Uterus (tissue), 4 donors: ENCODE data around the gene TARBP2. TPM values are rescaled to one million over a fixed set of nuclear protein-coding genes. Genes with fewer than 3 reads are reported as not detected.

Experiments
- DNase-seq, 2 donors: peaks; one replicate each; pipeline ENCODE4 v3.0.0-alpha.2; 2019 to 2020
- H3K27ac ChIP-seq, 2 donors: fragments of 200-600 bp; sonication (generic); 1 replicate in 1 of 2; 2 replicates in 1 of 2; pipeline ENCODE4 v1.5.1; 2016 to 2018
- H3K27me3 ChIP-seq, 2 donors: fragments of 200-600 bp; sonication (generic); one replicate each; pipeline ENCODE4 v1.5.1; 2018 to 2019; ENCODE audit warnings: control low read depth in 1 of 2
- H3K36me3 ChIP-seq, 2 donors: fragments of 200-600 bp; sonication (generic); one replicate each; pipeline ENCODE4 v1.5.1; 2019; ENCODE audit warnings: control low read depth in 1 of 2
- H3K4me1 ChIP-seq, 2 donors: fragments of 200-600 bp; sonication (generic); one replicate each; pipeline ENCODE4 v1.5.1; 2018 to 2019; ENCODE audit warnings: control low read depth in 1 of 2
- H3K4me3 ChIP-seq, 2 donors: fragments of 200-600 bp; sonication (generic); 1 replicate in 1 of 2; 2 replicates in 1 of 2; pipeline ENCODE4 v1.5.1; 2018 to 2019; ENCODE audit warnings: mild to moderate bottlenecking in 1 of 2
- H3K9me3 ChIP-seq, 2 donors: fragments of 200-600 bp; sonication (generic); one replicate each; pipeline ENCODE4 v1.5.1; 2019; ENCODE audit warnings: control low read depth in 1 of 2
- POLR2A ChIP-seq, 2 donors: fragments of 450-650 bp; IDR thresholded peaks; one replicate each; pipeline ENCODE4 v1.6.1; 2016; ENCODE audit warnings: antibody characterized with exemption in 2 of 2, mild to moderate bottlenecking in 1 of 2, moderate library complexity in 1 of 2
- intact Hi-C: fragments of 100-400 bp; cut with DNase I; formaldehyde crosslinking; loops from one replicate; pipeline ENCODE4 v1.15.1; 2023; ENCODE audit warnings: low total_unique reads
- total RNA-seq, 4 donors: library from RNA; depleted of rRNA in 3 of 4; stranded (reverse); fragments of >200 nt in 3 of 4; gene quantifications; one replicate each; pipeline versions ENCODE4 v1.1.0 to v1.2.4, GENCODE V29; 2014 to 2023
- TF ChIP-seq, protein P1 (sequence below), 4 experiments: fragments of 200-600 bp in 2 of 4; fragments of 450-650 bp in 2 of 4; sonication (generic) in 2 of 4; IDR thresholded peaks; one replicate each; pipeline ENCODE4 v1.5.1; 2016 to 2019; ENCODE audit warnings: antibody characterized with exemption in 4 of 4, mild to moderate bottlenecking in 2 of 4, moderate library complexity in 1 of 4
- donor health status: DM: yes; HTN: yes; CAD: no.

The TARBP2 gene
- total RNA-seq, 4 donors from 2014 or later: 6.7 to 33.2 (median 19.0) TPM

DNA sequence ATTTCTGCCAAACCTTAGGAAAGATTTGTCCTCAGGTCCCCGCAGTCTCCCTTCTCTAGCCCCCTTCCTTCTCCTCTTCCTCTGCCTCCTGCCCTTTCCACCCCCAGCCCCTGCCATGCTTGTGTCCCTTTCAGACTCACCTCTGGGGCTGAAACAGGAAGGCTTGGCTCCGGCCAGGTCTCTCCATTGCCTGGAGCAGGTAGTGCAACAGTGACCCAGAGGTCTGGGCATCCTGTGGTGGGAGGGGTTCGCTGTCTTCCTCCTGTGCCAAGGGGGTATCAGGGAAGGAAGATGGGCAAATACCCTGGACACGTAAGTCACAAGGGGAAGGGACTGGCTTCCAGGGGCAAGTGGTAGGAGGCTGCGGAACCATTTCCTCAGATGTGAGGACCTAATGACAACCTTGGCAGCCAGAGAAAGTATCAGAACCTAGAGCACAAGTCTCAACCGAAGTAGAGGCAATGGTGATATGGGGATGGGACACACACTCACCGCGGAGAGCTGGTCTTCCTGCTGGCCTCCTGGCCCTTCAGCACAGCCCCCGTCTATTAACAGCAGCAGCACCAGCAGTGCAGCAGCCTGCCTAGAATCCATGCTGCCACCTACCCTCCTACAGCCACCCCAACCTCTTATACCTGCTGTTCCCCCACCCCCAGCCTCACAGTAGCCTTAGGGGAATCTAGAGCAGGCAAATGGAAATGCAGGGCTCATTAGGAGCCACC lies 6.0 kb downstream of the TARBP2 start, which contains the start of gene NPFF:
Gene NPFF (minus strand): TSS at position 604 of the 722 bp plus-strand sequence. CDS start 10 bp downstream, at position 594.
- H3K27ac ChIP-seq: no peak within 1 kb of the TSS
- peaks cover 0 to 19% of the 10 kb centered on the region in 2 donors for H3K4me1 ChIP-seq
- TF ChIP-seq, protein P1, sequence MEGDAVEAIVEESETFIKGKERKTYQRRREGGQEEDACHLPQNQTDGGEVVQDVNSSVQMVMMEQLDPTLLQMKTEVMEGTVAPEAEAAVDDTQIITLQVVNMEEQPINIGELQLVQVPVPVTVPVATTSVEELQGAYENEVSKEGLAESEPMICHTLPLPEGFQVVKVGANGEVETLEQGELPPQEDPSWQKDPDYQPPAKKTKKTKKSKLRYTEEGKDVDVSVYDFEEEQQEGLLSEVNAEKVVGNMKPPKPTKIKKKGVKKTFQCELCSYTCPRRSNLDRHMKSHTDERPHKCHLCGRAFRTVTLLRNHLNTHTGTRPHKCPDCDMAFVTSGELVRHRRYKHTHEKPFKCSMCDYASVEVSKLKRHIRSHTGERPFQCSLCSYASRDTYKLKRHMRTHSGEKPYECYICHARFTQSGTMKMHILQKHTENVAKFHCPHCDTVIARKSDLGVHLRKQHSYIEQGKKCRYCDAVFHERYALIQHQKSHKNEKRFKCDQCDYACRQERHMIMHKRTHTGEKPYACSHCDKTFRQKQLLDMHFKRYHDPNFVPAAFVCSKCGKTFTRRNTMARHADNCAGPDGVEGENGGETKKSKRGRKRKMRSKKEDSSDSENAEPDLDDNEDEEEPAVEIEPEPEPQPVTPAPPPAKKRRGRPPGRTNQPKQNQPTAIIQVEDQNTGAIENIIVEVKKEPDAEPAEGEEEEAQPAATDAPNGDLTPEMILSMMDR (IDR thresholded peaks at IDR 0.05): no peak
- no peak for TF ChIP-seq POLR2A (IDR thresholded peaks at IDR 0.05)
- no peaks in the 10 kb centered on the region for H3K36me3 ChIP-seq
- intact Hi-C loops: loop anchor here (2.0 to 10.0 kb wide), 2 partner anchors 52 to 154 kb away; partner anchors contain the start of gene PCBP2
- no peak for DNase-seq
- H3K4me3 ChIP-seq: no peak within 1 kb of the TSS
- no peaks in the 10 kb centered on the region for H3K9me3 ChIP-seq
- H3K27me3 ChIP-seq: no peaks in the 10 kb centered on the region

DNA sequence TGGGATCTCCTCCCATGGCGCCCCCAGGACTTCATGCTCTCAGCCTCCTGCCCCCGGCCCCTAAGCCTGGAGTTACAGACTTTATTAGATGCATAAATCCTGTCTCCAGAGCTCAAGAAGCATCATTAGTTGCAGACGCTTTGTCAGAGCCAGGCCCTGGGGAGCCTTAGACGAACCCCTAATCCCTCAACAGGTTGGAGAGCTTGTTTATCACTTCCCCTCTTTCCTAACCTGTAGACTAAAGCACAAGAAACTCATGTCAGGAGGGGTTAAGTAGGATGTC lies 6.5 kb downstream of the TARBP2 start:
- H3K4me3 ChIP-seq: no peak overlapping the region
- no peak for DNase-seq
- no peak for TF ChIP-seq POLR2A (IDR thresholded peaks at IDR 0.05)
- TF ChIP-seq, protein P1 (IDR thresholded peaks at IDR 0.05): no peak
- peaks cover 0 to 19% of the 10 kb centered on the region in 2 donors for H3K4me1 ChIP-seq
- intact Hi-C loops: loop anchor here (2.0 to 10.0 kb wide), 2 partner anchors 53 to 155 kb away; partner anchors contain the start of gene PCBP2
- no peaks in the 10 kb centered on the region for H3K27me3 ChIP-seq
- no peaks in the 10 kb centered on the region for H3K9me3 ChIP-seq
- H3K36me3 ChIP-seq: no peaks in the 10 kb centered on the region
- no peak overlapping the region for H3K27ac ChIP-seq

DNA sequence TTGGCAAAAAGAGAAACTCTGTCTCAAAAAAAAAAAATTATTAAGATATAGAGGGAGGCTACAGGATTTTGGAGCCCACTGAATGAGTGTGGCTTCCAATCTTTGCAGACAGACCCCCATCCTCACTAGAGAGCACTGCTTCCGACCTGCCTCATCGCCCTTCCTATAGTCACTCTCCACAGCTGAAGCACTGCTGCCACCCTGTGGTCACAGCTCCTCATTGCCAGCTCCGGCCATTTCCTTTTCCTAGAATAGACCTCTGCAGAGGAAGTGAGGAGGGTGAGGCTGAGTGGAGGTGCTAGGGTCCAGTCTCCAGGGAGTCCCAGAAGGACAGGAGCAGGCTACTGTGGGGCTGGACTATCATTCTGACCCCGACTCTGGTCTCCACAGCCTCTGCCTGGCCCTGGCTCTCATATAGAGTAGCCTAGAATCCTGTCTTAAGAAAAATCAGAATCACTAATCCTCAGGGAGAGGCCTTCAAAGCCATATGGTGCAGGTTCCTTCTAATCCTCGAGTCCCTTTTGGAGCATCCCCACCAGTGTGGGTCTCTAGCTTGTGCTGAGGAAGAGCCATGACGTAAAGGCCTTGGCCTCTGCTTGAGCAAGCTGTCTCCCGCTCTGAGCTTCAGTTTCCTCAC lies 7.6 kb downstream of the TARBP2 start:
- TF ChIP-seq, protein P1 (IDR thresholded peaks at IDR 0.05): peak; percentile 85 to 95 (median 94)
- TF ChIP-seq POLR2A (IDR thresholded peaks at IDR 0.05): no peak
- H3K27ac ChIP-seq: peak overlapping the region; percentile 14 to 45
- H3K9me3 ChIP-seq: no peaks in the 10 kb centered on the region
- DNase-seq: peak; percentile 84 to 86
- H3K4me3 ChIP-seq: no peak overlapping the region
- peaks cover 0 to 12% of the 10 kb centered on the region in 2 donors for H3K4me1 ChIP-seq
- H3K36me3 ChIP-seq: no peaks in the 10 kb centered on the region
- intact Hi-C loops: loop anchor here (10.0 kb wide), 1 partner anchor 54 kb away; the partner anchor contains the start of gene PCBP2
- no peaks in the 10 kb centered on the region for H3K27me3 ChIP-seq

DNA sequence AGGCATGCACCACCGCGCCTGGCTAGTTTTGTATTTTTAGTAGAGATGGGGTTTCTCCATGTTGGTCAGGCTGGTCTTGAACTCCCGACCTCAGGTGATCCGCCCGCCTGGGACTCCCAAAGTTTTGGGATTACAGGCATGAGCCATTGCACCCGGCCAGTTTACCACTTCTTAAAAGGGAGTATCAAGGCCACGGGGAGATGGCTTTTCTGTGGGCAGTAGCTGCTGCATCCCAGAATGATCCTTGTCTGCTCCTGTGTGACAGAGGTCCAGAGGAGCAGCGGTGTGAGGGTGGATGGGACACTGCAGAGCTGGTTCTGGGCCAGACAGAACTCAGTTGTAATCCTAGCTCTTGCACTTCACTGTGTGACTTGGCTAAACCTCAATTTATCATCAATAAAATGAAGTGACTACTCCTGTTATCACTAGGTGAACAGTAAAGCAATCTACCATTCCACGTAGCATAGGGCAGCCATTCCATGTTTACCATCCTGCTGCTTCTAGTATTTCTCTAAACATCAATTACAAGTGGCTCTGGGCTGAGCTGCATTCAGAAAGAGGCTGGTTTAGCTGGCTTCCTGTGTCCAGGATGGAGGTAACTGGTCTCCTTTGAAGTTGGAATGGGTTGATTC lies 9.2 kb downstream of the TARBP2 start:
- H3K27me3 ChIP-seq: no peaks in the 10 kb centered on the region
- intact Hi-C loops: no loop called here
- no peak overlapping the region for H3K4me3 ChIP-seq
- H3K9me3 ChIP-seq: no peaks in the 10 kb centered on the region
- peaks cover 0 to 5% of the 10 kb centered on the region in 2 donors for H3K4me1 ChIP-seq
- no peaks in the 10 kb centered on the region for H3K36me3 ChIP-seq
- TF ChIP-seq POLR2A (IDR thresholded peaks at IDR 0.05): no peak
- TF ChIP-seq, protein P1 (IDR thresholded peaks at IDR 0.05): no peak
- H3K27ac ChIP-seq: no peak overlapping the region
- no peak for DNase-seq
